Measurements from ENCODE around the gene PSAPL1. TPM values are rescaled to one million over a fixed set of nuclear protein-coding genes. Genes with fewer than 3 reads are reported as not detected.

The PSAPL1 gene
- total RNA-seq (ENCODE audit: unreplicated experiment), result not detected
- long read RNA-seq, result 0 reads

- H3K4me1 Mint-ChIP-seq (ENCODE audit: unreplicated experiment), result no peaks in the 10 kb centered on the region
- H3K9me3 Mint-ChIP-seq (ENCODE audit: unreplicated experiment), result no peaks in the 10 kb centered on the region
- H3K27ac Mint-ChIP-seq (ENCODE audit: unreplicated experiment), result no peak within 1 kb of the TSS
- no peaks in the 10 kb centered on the region for H3K36me3 Mint-ChIP-seq (ENCODE audit: low read depth, unreplicated experiment)
- no peak for DNase-seq (ENCODE audit: low spot score)
- peaks cover 11% of the 10 kb centered on the region for H3K27me3 Mint-ChIP-seq (ENCODE audit: unreplicated experiment)
- no peak within 1 kb of the TSS for H3K4me3 Mint-ChIP-seq (ENCODE audit: unreplicated experiment)
- TF ChIP-seq, protein P1, sequence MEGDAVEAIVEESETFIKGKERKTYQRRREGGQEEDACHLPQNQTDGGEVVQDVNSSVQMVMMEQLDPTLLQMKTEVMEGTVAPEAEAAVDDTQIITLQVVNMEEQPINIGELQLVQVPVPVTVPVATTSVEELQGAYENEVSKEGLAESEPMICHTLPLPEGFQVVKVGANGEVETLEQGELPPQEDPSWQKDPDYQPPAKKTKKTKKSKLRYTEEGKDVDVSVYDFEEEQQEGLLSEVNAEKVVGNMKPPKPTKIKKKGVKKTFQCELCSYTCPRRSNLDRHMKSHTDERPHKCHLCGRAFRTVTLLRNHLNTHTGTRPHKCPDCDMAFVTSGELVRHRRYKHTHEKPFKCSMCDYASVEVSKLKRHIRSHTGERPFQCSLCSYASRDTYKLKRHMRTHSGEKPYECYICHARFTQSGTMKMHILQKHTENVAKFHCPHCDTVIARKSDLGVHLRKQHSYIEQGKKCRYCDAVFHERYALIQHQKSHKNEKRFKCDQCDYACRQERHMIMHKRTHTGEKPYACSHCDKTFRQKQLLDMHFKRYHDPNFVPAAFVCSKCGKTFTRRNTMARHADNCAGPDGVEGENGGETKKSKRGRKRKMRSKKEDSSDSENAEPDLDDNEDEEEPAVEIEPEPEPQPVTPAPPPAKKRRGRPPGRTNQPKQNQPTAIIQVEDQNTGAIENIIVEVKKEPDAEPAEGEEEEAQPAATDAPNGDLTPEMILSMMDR (IDR thresholded peaks at IDR 0.05; ENCODE audit: unreplicated experiment), result no peak
These were observed at the start of gene PSAPL1 for GRCh38 chr4:7434766-7435150. TSS of gene PSAPL1 (minus strand) at chr4:7434930. CDS start at chr4:7434879, 51 bp downstream.

GRCh38 chr4:7481227-7481626 lies 46.5 kb upstream of the PSAPL1 start:
- TF ChIP-seq, protein P1 (IDR thresholded peaks at IDR 0.05; ENCODE audit: unreplicated experiment), result no peak
- Mint-ChIP-seq H3K27me3 (ENCODE audit: unreplicated experiment) (peaks cover 3% of the 10 kb centered on the region), H3K9me3 (ENCODE audit: unreplicated experiment) (no peaks in the 10 kb centered on the region), H3K27ac (ENCODE audit: unreplicated experiment) (no peak overlapping the region), H3K36me3 (ENCODE audit: low read depth, unreplicated experiment) (no peaks in the 10 kb centered on the region), H3K4me3 (ENCODE audit: unreplicated experiment) (no peak overlapping the region), H3K4me1 (ENCODE audit: unreplicated experiment) (no peaks in the 10 kb centered on the region)
- DNase-seq (ENCODE audit: low spot score), result no peak

DNA sequence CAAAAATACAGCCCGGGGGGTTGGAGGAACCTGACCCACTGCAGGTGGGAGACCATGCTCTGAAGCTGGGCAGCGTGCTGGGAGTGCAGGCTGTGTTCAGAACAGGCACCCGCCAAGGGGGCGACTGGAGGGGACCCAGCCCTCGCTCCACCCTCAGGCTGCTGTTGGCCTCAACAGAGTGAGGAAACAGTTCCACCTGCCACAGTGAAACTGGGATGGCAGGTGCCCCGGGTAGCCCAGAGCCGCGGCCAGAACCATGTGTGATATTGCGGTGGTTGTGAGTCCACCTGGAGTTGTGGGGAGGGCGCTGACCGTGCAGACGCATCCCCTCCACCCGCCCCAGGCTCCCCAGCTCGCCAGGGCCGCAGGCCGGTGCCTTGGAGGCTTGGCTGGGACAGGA lies 45.7 kb upstream of the PSAPL1 start:
- Mint-ChIP-seq H3K9me3 (ENCODE audit: unreplicated experiment) (no peaks in the 10 kb centered on the region), H3K27ac (ENCODE audit: unreplicated experiment) (no peak overlapping the region), H3K36me3 (ENCODE audit: low read depth, unreplicated experiment) (no peaks in the 10 kb centered on the region), H3K4me1 (ENCODE audit: unreplicated experiment) (no peaks in the 10 kb centered on the region), H3K27me3 (ENCODE audit: unreplicated experiment) (peaks cover 6% of the 10 kb centered on the region), H3K4me3 (ENCODE audit: unreplicated experiment) (no peak overlapping the region)
- TF ChIP-seq, protein P1 (IDR thresholded peaks at IDR 0.05; ENCODE audit: unreplicated experiment), result no peak
- no peak for DNase-seq (ENCODE audit: low spot score)

DNA sequence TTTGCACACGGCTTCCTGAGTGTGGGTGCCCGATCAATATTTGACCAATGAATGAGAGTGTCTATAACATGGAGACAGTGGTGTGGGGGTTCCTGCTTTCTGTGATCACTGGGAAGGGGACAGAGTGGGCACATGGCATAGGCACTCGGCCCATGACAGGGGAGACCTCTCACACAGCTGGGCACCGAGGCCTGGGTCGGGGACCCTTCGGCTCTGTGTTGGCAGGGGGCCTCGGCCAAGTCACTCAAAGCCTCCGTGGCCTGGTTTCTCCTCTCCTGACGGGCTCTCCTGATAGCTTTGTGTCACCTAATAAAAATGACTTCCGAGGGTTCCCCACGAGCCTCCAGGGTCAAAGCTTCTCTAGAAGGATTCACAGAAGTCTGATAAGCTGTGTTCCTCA lies 43.9 kb upstream of the PSAPL1 start:
- H3K4me1 Mint-ChIP-seq (ENCODE audit: unreplicated experiment), result no peaks in the 10 kb centered on the region
- no peaks in the 10 kb centered on the region for H3K36me3 Mint-ChIP-seq (ENCODE audit: low read depth, unreplicated experiment)
- no peak overlapping the region for H3K27ac Mint-ChIP-seq (ENCODE audit: unreplicated experiment)
- H3K27me3 Mint-ChIP-seq (ENCODE audit: unreplicated experiment), result peaks cover 6% of the 10 kb centered on the region
- no peak overlapping the region for H3K4me3 Mint-ChIP-seq (ENCODE audit: unreplicated experiment)
- H3K9me3 Mint-ChIP-seq (ENCODE audit: unreplicated experiment), result no peaks in the 10 kb centered on the region
- DNase-seq (ENCODE audit: low spot score), result no peak
- TF ChIP-seq, protein P1 (IDR thresholded peaks at IDR 0.05; ENCODE audit: unreplicated experiment), result no peak

- no peaks in the 10 kb centered on the region for H3K4me1 Mint-ChIP-seq (ENCODE audit: unreplicated experiment)
- TF ChIP-seq, protein P1 (IDR thresholded peaks at IDR 0.05; ENCODE audit: unreplicated experiment), result no peak
- no peaks in the 10 kb centered on the region for H3K9me3 Mint-ChIP-seq (ENCODE audit: unreplicated experiment)
- no peak for DNase-seq (ENCODE audit: low spot score)
- no peak overlapping the region for H3K27ac Mint-ChIP-seq (ENCODE audit: unreplicated experiment)
- peaks cover 5% of the 10 kb centered on the region for H3K27me3 Mint-ChIP-seq (ENCODE audit: unreplicated experiment)
- H3K36me3 Mint-ChIP-seq (ENCODE audit: low read depth, unreplicated experiment), result no peaks in the 10 kb centered on the region
- H3K4me3 Mint-ChIP-seq (ENCODE audit: unreplicated experiment), result no peak overlapping the region
These were observed 43.0 kb upstream of the PSAPL1 start for GRCh38 chr4:7477695-7478094.

All from endothelial cell (in vitro differentiated cells).